Measurements from ENCODE around the gene FOXO6. TPM values are rescaled to one million over a fixed set of nuclear protein-coding genes. Genes with fewer than 3 reads are reported as not detected.
"Not testable (repeated sequence)": the region's sequence is repeated elsewhere in the genome, so short reads cannot be mapped to it uniquely, and the experiment has no call there.

The FOXO6 gene
- total RNA-seq, 1 donor from 2014 or later = not detected

- intact Hi-C loops (cut with micrococcal nuclease) = no loop called here
- no peak overlapping the region for H3K27ac Mint-ChIP-seq
- H3K4me1 Mint-ChIP-seq (ENCODE audit: low read depth) = no peaks in the 10 kb centered on the region
- H3K27me3 Mint-ChIP-seq (ENCODE audit: insufficient read depth) = peaks cover 14% of the 10 kb centered on the region
- no peaks in the 10 kb centered on the region for H3K36me3 Mint-ChIP-seq (ENCODE audit: low read depth)
- no peak for DNase-seq (ENCODE audit: low spot score)
- H3K4me3 Mint-ChIP-seq = no peak overlapping the region
- H3K9me3 Mint-ChIP-seq = no peaks in the 10 kb centered on the region
These were observed 39.1 kb upstream of the FOXO6 start for GRCh38 chr1:41322101-41322661.

- intact Hi-C loops (cut with micrococcal nuclease) = no loop called here
- Mint-ChIP-seq H3K9me3 (no peaks in the 10 kb centered on the region), H3K27ac (no peak overlapping the region), H3K4me3 (no peak overlapping the region), H3K36me3 (ENCODE audit: low read depth) (no peaks in the 10 kb centered on the region), H3K4me1 (ENCODE audit: low read depth) (no peaks in the 10 kb centered on the region), H3K27me3 (ENCODE audit: insufficient read depth) (peaks cover 14% of the 10 kb centered on the region)
- DNase-seq (ENCODE audit: low spot score) = no peak
These were observed 38.4 kb upstream of the FOXO6 start for GRCh38 chr1:41322835-41323234.

GRCh38 chr1:41323243-41323642 is 38.0 kb upstream of the FOXO6 start:
- Mint-ChIP-seq H3K9me3 (no peaks in the 10 kb centered on the region), H3K27ac (no peak overlapping the region), H3K27me3 (ENCODE audit: insufficient read depth) (peaks cover 14% of the 10 kb centered on the region), H3K4me1 (ENCODE audit: low read depth) (no peaks in the 10 kb centered on the region), H3K4me3 (no peak overlapping the region), H3K36me3 (ENCODE audit: low read depth) (no peaks in the 10 kb centered on the region)
- no peak for DNase-seq (ENCODE audit: low spot score)
- intact Hi-C loops (cut with micrococcal nuclease) = no loop called here

GRCh38 chr1:41325801-41326200 is 35.4 kb upstream of the FOXO6 start:
- Mint-ChIP-seq H3K27me3 (ENCODE audit: insufficient read depth) (peaks cover 10% of the 10 kb centered on the region), H3K4me1 (ENCODE audit: low read depth) (no peaks in the 10 kb centered on the region), H3K9me3 (no peaks in the 10 kb centered on the region), H3K27ac (no peak overlapping the region), H3K36me3 (ENCODE audit: low read depth) (no peaks in the 10 kb centered on the region), H3K4me3 (no peak overlapping the region)
- intact Hi-C loops (cut with micrococcal nuclease) = no loop called here
- DNase-seq (ENCODE audit: low spot score) = no peak

GRCh38 chr1:41327383-41327999 is 33.7 kb upstream of the FOXO6 start:
- Mint-ChIP-seq H3K9me3 (no peaks in the 10 kb centered on the region), H3K27me3 (ENCODE audit: insufficient read depth) (peaks cover 7% of the 10 kb centered on the region), H3K27ac (no peak overlapping the region), H3K36me3 (ENCODE audit: low read depth) (no peaks in the 10 kb centered on the region), H3K4me1 (ENCODE audit: low read depth) (no peaks in the 10 kb centered on the region), H3K4me3 (no peak overlapping the region)
- no peak for DNase-seq (ENCODE audit: low spot score)
- intact Hi-C loops (cut with micrococcal nuclease) = no loop called here

- H3K4me3 Mint-ChIP-seq = no peak overlapping the region
- no peak for DNase-seq (ENCODE audit: low spot score)
- H3K27ac Mint-ChIP-seq = no peak overlapping the region
- peaks cover 9% of the 10 kb centered on the region for H3K27me3 Mint-ChIP-seq (ENCODE audit: insufficient read depth)
- H3K36me3 Mint-ChIP-seq (ENCODE audit: low read depth) = peaks cover 2% of the 10 kb centered on the region
- peaks cover 3% of the 10 kb centered on the region for H3K4me1 Mint-ChIP-seq (ENCODE audit: low read depth)
- H3K9me3 Mint-ChIP-seq = no peaks in the 10 kb centered on the region
- intact Hi-C loops (cut with micrococcal nuclease) = no loop called here
These were observed 33.1 kb upstream of the FOXO6 start for GRCh38 chr1:41328001-41328615.

- Mint-ChIP-seq H3K27ac (no peak overlapping the region), H3K27me3 (ENCODE audit: insufficient read depth) (peaks cover 11% of the 10 kb centered on the region), H3K9me3 (no peaks in the 10 kb centered on the region), H3K4me3 (no peak overlapping the region), H3K36me3 (ENCODE audit: low read depth) (peaks cover 3% of the 10 kb centered on the region), H3K4me1 (ENCODE audit: low read depth) (peaks cover 5% of the 10 kb centered on the region)
- intact Hi-C loops (cut with micrococcal nuclease) = no loop called here
- no peak for DNase-seq (ENCODE audit: low spot score)
These were observed 32.2 kb upstream of the FOXO6 start for GRCh38 chr1:41328780-41329640.

- intact Hi-C loops (cut with micrococcal nuclease) = no loop called here
- H3K27me3 Mint-ChIP-seq (ENCODE audit: insufficient read depth) = peaks cover 6% of the 10 kb centered on the region
- no peak for DNase-seq (ENCODE audit: low spot score)
- H3K27ac Mint-ChIP-seq = no peak overlapping the region
- peaks cover 3% of the 10 kb centered on the region for H3K36me3 Mint-ChIP-seq (ENCODE audit: low read depth)
- H3K4me3 Mint-ChIP-seq = no peak overlapping the region
- H3K4me1 Mint-ChIP-seq (ENCODE audit: low read depth) = peaks cover 5% of the 10 kb centered on the region
- no peaks in the 10 kb centered on the region for H3K9me3 Mint-ChIP-seq
These were observed 31.3 kb upstream of the FOXO6 start for GRCh38 chr1:41329662-41330587.

GRCh38 chr1:41330588-41331545 is 30.4 kb upstream of the FOXO6 start:
- Mint-ChIP-seq H3K9me3 (no peaks in the 10 kb centered on the region), H3K27me3 (ENCODE audit: insufficient read depth) (peaks cover 6% of the 10 kb centered on the region), H3K4me1 (ENCODE audit: low read depth) (peaks cover 5% of the 10 kb centered on the region), H3K4me3 (no peak overlapping the region), H3K36me3 (ENCODE audit: low read depth) (peaks cover 3% of the 10 kb centered on the region), H3K27ac (no peak overlapping the region)
- intact Hi-C loops (cut with micrococcal nuclease) = no loop called here
- DNase-seq (ENCODE audit: low spot score) = no peak

GRCh38 chr1:41331546-41331917 is 29.7 kb upstream of the FOXO6 start:
- Mint-ChIP-seq H3K27me3 (ENCODE audit: insufficient read depth) (peaks cover 4% of the 10 kb centered on the region), H3K9me3 (no peaks in the 10 kb centered on the region), H3K36me3 (ENCODE audit: low read depth) (peaks cover 3% of the 10 kb centered on the region), H3K27ac (no peak overlapping the region), H3K4me1 (ENCODE audit: low read depth) (peaks cover 5% of the 10 kb centered on the region), H3K4me3 (no peak overlapping the region)
- no peak for DNase-seq (ENCODE audit: low spot score)
- intact Hi-C loops (cut with micrococcal nuclease) = no loop called here

GRCh38 chr1:41332161-41332560 is 29.1 kb upstream of the FOXO6 start:
- H3K4me3 Mint-ChIP-seq; H3K4me1 Mint-ChIP-seq (ENCODE audit: low read depth); H3K27ac Mint-ChIP-seq; intact Hi-C loops (cut with micrococcal nuclease); DNase-seq (ENCODE audit: low spot score); H3K9me3 Mint-ChIP-seq; H3K36me3 Mint-ChIP-seq (ENCODE audit: low read depth); H3K27me3 Mint-ChIP-seq (ENCODE audit: insufficient read depth): not testable (repeated sequence)

Data from activated T-helper 1 cell treated with anti-CD3 and anti-CD28 coated beads, Interleukin-12 subunit alpha, Interleukin-12 subunit beta, Interleukin-2, Interleukin-4 antibody, amounts not matched to agents 30 ng/mL and 10 ng/mL and 1 ng/mL, durations not matched to agents 14 hours and 24 hours and 36 hours (primary cell).